GM18499 (cell line): ENCODE measurements around the gene CFAP97.
"Not testable (repeated sequence)": the region's sequence is repeated elsewhere in the genome, so short reads cannot be mapped to it uniquely, and the experiment has no call there.

Experiments used
- ATAC-seq: cut with Tn5 transposase; IDR thresholded peaks from one replicate; pipeline ENCODE4 v1.9.1; 2021; ENCODE audit warnings: moderate number of reproducible peaks; ENCODE audit not compliant: insufficient read depth, unreplicated experiment

CFAP97 gene

DNA sequence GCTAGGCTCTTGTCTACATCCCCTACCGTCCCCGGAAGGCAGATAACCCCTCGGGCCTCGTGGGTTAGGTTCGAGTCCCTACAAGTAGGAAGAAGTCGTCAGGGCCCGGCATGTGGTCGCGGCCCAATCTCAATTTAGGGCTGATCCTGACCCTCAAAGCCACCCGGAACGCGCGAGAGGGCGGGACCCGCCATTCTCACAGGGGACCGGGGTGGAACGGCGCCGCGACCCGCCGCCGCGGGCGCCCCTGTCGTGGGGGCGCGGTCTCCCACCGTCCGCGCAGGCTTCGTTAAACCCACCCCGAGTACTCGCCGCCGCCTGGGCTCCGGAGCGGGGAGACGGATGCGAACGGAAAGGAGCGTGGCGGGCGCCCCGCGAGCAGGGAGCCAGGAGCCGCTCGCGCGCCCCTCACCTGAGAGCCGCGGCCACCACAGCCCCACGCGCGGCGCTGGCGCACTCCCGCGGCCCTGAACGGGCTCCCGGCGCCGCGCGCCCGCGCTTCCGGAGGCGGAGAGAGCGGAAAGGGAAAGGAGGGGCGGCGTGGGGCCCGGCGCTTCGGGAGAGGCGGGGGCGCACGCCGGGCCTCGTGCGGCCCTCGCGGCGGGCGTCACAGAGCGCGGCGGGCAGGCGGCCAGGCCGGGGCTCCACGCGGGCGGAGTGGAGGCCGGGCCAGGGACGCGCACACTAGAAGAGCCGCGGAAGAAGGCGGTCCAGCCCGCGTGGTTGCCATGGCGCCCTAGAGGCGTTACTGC is at the start of gene CFAP97:
Gene CFAP97, minus strand, starts transcription at position 515 of the 752 bp plus-strand sequence. CDS start 12,804 bp downstream, outside the sequence.
- peak; percentile 43 for ATAC-seq

DNA sequence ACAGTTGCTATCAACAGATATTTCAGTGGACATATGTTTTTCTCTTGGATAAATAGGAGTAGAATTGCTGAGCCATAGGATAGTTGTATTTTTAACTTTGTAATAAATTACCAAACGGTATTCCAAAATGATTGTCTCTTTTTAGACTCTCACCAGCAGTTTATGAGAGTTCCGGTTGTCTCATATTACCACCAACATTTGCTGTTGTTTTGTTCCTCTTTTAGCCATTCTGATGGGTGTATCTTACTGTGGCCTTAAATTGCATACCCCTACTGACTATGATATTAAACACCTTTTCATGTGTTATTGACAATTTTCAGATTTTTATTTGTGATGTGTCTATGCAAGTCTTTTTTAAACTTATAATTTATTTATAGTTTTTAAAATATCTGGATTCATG is 45.3 kb upstream of the CFAP97 start:
- ATAC-seq = no peak

- ATAC-seq = no peak
These were observed 44.7 kb upstream of the CFAP97 start for GRCh38 chr4:185248393-185249039.

DNA sequence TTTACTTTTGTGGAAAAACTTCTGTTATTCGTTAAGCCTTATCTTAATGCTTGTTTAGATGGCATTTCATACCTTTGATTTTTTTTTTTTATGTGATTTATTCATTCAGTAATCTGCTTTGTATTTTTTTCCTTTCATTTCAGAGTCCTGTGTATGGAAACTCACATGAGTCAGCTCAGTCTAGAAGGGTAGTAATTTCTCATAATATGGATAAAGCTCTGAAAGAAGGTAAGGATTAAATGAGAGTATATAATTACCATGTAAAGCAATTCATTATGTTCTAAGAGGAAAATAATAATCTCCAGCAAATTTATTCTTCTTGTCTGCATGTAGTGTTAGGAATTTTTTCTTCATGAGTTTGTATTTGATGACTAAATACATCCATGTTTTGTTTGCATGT is 43.4 kb upstream of the CFAP97 start:
- no peak for ATAC-seq

- no peak for ATAC-seq
These were observed 42.7 kb upstream of the CFAP97 start for GRCh38 chr4:185246453-185246852.

DNA sequence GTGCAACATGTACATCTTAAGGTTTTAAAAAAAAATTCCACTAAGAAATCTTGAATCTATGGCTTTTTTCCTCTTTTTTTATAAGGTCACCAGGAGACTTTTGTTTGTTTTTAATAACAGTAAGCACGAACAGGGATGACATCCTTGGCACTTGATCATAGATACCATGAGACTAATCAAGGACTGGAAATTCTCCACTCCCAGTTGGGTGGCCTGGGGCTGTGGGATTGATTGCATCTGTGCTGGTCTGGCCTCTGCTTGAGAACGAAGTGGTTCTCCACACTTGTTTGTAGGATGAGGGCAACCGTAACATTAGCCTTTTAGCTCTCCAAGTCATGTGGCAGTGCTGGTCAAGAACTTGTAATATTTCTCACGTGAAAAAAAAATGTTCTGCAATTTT is 41.0 kb upstream of the CFAP97 start:
- ATAC-seq = no peak

DNA sequence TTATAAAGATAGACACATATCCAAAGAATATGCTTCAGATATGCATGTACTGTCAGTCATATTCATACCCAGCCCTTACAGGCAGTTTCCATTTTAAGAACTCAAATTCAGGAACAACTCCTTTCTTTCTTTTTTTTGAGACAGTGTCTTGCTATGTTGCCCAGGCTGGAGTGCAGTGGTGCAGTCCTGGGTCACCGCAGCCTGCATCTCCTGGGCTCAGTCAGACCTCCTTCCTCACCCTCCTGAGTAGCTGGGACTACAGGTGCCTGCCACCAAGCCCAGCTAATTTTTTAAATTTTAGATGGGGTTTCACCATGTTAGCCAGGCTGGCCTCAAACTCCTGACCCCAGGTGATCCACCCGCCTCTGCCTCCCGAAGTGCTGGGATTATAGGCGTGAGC is 40.1 kb upstream of the CFAP97 start:
- ATAC-seq = no peak

DNA sequence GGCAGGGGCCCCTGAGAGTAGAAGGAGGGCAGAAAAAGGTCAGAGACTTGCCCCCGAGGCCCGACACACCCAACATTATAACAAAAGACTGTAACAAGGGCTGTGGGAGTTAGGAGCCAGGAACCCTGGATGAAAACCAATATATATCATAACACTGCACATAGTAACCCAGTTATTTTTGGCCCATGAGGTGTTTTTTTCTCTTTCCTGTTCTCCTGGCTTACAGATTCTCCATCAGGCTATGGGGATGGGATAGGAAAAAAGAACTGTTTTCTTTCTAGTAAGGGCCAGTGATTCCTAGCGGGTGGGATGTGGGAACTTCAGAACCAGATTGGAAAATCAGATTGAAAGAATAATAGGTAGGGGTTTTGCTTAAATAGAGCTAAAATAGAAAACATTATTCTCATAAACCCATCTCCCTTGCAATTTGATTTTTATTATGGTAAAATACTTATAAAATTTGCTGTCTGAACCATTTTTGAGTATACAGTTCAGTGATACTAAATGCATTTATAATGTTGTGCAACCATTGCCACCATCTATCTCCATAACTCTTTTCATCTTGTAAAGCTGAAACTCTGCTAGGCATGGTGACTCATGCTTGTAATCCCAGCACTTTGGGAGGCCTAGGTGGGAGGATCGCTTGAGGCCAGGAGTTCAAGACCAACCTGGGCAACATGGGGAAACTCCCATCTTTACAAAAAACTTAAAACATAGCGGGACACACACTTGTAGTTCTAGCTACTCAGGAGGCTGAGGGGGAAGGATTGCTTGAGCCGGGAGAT is 39.1 kb upstream of the CFAP97 start:
- no peak for ATAC-seq

DNA sequence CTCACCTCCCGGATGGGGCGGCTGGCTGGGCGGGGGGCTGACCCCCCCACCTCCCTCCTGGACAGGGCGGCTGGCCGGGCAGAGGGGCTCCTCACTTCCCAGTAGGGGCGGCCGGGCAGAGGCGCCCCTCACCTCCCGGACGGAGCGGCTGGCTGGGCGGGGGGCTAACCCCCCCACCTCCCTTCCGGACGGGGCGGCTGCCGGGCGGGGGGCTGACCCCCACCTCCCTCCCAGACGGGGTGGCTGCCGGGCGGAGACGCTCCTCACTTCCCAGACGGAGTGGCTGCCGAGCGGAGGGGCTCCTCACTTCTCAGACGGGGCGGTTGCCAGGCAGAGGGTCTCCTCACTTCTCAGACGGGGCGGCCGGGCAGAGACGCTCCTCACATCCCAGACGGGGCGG is 36.7 kb upstream of the CFAP97 start:
- ATAC-seq = not testable (repeated sequence)

DNA sequence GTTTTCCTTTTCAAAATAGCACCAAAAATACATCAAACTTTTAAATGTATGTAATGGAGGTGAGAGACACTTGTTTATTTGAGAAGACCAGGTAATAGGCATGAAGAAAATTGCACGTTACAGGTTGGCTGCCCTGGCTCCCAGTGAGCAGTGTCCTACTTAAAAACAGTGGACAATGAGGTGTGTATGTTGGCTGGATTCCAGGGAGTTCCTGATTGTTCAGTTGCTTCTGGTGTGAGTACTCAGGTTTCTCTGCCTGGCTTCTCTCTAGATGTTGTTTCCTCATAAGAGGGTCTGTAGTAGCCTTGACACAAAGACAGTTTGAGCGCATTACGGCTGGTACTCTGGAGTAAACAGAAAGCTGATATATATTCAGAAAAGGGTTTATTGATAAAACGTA is 35.0 kb upstream of the CFAP97 start:
- ATAC-seq = no peak

GRCh38 chr4:185238215-185238681 is 34.4 kb upstream of the CFAP97 start:
- ATAC-seq = no peak

DNA sequence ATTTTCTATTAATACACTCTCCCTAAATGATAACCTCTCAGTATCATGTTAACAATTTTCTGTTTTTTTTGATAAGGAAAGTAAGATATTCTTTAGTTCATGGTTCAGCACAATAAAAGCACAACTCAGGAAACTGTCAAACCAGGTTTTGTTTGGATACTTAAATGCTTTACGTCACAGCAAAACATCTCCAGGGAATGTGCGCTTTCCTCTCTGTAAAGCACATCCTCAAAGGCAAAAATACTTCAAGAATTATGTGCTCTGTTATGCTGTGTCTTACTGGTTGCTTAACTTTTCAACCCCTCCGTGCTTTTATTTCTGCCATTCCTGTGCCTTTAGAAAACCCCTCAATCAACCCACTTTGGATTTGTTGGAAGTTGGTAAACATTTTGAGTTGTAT is 33.4 kb upstream of the CFAP97 start:
- no peak for ATAC-seq

GRCh38 chr4:185235843-185236503 is 32.2 kb upstream of the CFAP97 start:
- no peak for ATAC-seq

DNA sequence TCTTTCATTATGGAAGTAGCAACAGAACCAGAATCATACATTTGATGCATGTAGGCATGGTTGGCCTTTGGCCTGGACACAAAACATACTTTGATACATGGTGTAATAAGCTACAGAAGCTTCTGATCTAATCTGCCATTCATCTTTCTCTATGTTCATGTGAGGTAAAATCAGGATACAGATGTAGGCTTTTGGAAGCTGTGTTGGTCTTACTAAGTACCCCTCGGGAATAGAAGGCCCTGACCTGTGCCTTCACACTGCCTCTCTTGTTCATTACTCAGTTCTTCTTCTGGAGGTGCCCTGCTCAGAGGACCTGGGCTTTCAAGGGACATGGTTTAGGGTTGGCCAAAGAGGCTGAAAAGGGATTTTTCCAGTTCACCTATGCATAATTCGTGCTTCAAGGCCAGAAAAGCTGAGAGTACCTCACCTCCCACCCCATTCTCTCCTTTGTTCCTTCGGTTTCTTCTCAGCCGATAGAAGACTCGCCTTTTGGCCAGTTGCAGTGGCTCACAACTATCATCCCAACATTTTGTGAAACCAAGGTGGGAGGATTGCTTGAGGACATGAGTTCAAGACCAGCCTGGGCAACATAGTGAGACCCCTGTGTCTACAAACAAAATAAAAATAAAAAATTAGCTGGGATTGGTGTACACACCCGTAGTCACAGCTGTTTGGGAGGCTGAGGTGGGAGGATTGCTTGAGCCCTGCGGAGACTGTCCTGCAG is 31.5 kb upstream of the CFAP97 start:
- ATAC-seq = no peak

GRCh38 chr4:185232370-185232769 is 28.6 kb upstream of the CFAP97 start:
- no peak for ATAC-seq

DNA sequence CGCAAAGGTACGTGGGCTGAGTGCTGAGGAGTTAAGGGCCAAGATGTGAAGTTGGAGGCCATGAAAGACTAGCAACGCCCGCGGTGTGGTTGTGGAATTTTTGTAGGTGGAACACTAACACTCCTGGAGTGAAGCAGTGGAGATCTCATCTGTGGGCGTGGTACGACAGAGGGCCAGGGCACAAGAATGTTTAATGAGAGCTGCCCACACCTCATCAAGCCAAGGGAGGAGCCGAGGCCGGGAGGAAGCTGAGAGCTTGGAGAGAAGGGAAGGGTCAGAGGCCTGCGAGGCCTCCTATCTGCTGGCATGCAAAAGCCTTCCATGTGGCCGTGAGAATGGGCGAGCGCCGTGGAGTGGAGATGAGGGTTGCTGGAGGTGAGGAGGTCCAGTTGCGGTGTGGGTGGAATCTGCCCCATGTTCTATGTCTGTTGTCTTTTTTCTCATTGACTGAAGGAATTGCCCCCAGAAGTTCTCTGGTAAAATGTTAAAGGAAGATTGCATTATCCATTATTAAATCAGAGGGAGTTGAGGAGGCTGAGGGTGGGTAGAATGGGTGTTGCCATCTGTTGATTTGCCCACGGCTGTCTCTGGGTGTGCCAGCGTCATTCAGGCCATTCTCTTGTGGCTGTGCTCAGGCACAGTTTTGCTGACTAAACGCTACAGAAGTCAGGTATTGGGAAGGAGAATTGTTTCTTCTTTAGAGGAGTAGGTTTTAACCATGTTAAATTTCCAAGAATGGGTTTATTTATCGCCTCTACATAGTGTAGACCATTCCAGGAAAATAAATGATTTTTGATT is 25.4 kb upstream of the CFAP97 start:
- ATAC-seq = no peak

- no peak for ATAC-seq
These were observed 24.0 kb upstream of the CFAP97 start for GRCh38 chr4:185227713-185228278.

DNA sequence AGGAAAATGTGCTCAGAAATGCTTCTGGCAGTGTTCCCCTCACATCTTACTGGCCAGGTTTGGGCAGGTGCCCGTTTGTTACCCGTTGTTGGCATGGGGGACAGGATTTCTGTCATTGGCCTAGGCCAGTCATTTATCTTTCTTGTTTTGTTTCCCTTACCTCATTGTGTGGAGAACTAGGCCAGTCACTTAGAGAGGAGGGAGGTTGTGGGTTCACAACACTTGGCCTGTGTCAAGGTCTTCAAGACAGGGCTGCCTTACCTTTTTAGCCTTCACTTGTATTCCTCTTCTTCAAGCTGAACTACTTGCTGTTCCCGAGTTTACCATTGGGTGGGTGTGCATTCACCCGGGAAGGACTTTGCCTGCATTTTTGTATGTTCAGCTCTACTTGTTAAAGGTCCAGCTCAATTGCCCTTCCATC is 23.3 kb upstream of the CFAP97 start:
- no peak for ATAC-seq

DNA sequence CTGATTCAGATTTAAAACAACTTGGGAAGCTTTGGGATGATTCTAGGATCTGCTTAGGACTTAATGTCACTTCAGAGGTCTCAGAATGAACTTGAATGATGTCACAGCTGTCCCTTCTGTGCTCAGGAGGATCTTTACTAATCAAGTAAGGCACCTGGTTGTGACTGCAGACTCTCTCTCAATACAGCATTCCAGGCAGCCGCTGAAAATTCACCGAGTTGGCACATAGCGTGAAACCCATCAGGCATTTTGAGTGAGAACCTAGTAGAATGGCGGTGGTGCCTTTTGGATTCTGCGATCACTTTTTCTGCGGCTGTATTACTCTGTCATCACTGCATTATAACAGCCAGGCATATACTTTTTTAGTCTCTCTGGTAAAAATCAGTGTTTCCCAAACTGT is 22.1 kb upstream of the CFAP97 start:
- no peak for ATAC-seq
